Measurements from ENCODE around the gene TRIM59. TPM values are rescaled to one million over a fixed set of nuclear protein-coding genes. Genes with fewer than 3 reads are reported as not detected.

Gene TRIM59
- total and polyA plus RNA-seq, 2 of the 4 experiments (the other 2 are of a cell fraction): 8.0 to 65.4 TPM

DNA sequence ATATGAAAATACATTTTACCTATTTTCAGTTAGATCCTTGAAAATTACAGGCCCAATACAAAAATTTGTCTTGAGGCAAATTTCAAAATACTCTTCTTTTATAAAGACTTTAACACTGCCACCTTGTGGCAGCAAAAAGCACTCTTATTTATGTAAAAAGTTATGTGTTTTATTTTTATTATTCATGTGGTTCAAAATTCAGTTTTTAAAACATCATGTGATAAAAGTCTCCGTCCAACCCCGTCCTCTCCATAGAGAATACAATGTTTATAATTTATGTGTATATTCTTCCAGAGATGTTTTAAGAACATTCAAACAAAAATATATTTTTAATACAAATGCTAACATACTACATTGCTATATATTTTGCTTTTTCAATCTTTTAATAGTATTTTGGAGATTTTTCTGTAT is 36.9 kb upstream of the TRIM59 start:
- in situ Hi-C loops (cut with MboI; ENCODE audit: low sequenced_read_pairs) (loop anchor here (10.0 kb wide), 1 partner anchor 332 kb away; no protein-coding TSS in a partner anchor), dilution Hi-C loops (cut with HindIII; ENCODE audit: low sequenced_read_pairs, unreplicated experiment) (no loop called here), intact Hi-C loops (cut with micrococcal nuclease) (loop anchor here (1.0 to 5.0 kb wide), 5 partner anchors 37 to 1224 kb away; partner anchors contain the start of gene TRIM59)
- Histone ChIP-seq H2BK120ac (ENCODE audit: low read depth, low read length) (no peak overlapping the region), H4K91ac (ENCODE audit: insufficient read depth, low read depth, low read length) (no peak overlapping the region), H3K9me3 (ENCODE audit: control insufficient read depth, insufficient read depth, low read length) (no peaks in the 10 kb centered on the region), H3K23ac (ENCODE audit: low read depth, low read length) (no peak overlapping the region), H4K20me1 (ENCODE audit: insufficient read depth, low read length) (no peaks in the 10 kb centered on the region), H2AK5ac (ENCODE audit: low read depth, low read length) (no peak overlapping the region), H3K4me1 (ENCODE audit: control insufficient read depth, insufficient read depth, low read length) (peaks cover 4% of the 10 kb centered on the region), H2BK15ac (ENCODE audit: low read depth, low read length) (no peak overlapping the region), H2AFZ (replicated peaks; ENCODE audit: low read length, poor library complexity) (no peak overlapping the region), H2AK9ac (replicated peaks; ENCODE audit: low read depth, low read length, poor library complexity) (no peak overlapping the region), H3K27ac (ENCODE audit: insufficient read depth, low read length) (no peak overlapping the region), H3K27me3 (ENCODE audit: control insufficient read depth, insufficient read depth, low read length) (no peaks in the 10 kb centered on the region), H3K14ac (replicated peaks; ENCODE audit: low read depth, low read length) (no peak overlapping the region), H4K8ac (ENCODE audit: low read depth in 2 of 2, low read length in 2 of 2) (no peak overlapping the region), H3K18ac (ENCODE audit: low read depth, low read length) (no peak overlapping the region), H3K9ac (ENCODE audit: low read depth, low read length) (no peak overlapping the region), H3K36me3 (ENCODE audit: control insufficient read depth, insufficient read depth, low read length) (no peaks in the 10 kb centered on the region), H2BK20ac (ENCODE audit: low read depth, low read length) (no peak overlapping the region), H3K4ac (ENCODE audit: low read depth, low read length) (no peak overlapping the region), H4K5ac (ENCODE audit: low read depth, low read length) (no peak overlapping the region), H3K4me3 (ENCODE audit: insufficient read depth, low read depth, low read length) (no peak overlapping the region), H2BK5ac (ENCODE audit: low read depth, low read length, poor library complexity, severe bottlenecking) (no peak overlapping the region), H3K79me1 (ENCODE audit: low read depth in 1 of 2, low read length in 2 of 2) (peaks cover 0 to 7% of the 10 kb centered on the region in 2 experiments; a peak in 2 of 4 replicates), H3K9me1 (ENCODE audit: insufficient read depth, low read length) (no peaks in the 10 kb centered on the region), H3K56ac (ENCODE audit: extremely low read depth, insufficient read depth, low read length) (no peak overlapping the region), H3K4me2 (ENCODE audit: low read depth, low read length) (no peak overlapping the region)
- ChIA-PET CTCF (no interaction called here), POLR2A (ENCODE audit: unreplicated experiment) (no interaction called here)
- ATAC-seq (ENCODE audit: low read depth) (no peak), DNase-seq (peak; percentile 71)
- TF ChIP-seq FOS (IDR thresholded peaks at IDR 0.05; ENCODE audit: low read depth, low read length) (no peak), RAD21 (IDR thresholded peaks at IDR 0.05; ENCODE audit: low read length) (peak; percentile 48), RFX5 (IDR thresholded peaks at IDR 0.05; ENCODE audit: low read depth, low read length) (no peak), SMC3 (IDR thresholded peaks at IDR 0.05; ENCODE audit: low read depth, low read length) (peak; percentile 64), NFE2L2 (IDR thresholded peaks at IDR 0.05; ENCODE audit: low read depth, low read length) (no peak), BHLHE40 (IDR thresholded peaks at IDR 0.05; ENCODE audit: low read depth, low read length) (no peak), POLR2A (IDR thresholded peaks at IDR 0.05; ENCODE audit: low read depth, low read length) (no peak)
- TF ChIP-seq, protein P1, sequence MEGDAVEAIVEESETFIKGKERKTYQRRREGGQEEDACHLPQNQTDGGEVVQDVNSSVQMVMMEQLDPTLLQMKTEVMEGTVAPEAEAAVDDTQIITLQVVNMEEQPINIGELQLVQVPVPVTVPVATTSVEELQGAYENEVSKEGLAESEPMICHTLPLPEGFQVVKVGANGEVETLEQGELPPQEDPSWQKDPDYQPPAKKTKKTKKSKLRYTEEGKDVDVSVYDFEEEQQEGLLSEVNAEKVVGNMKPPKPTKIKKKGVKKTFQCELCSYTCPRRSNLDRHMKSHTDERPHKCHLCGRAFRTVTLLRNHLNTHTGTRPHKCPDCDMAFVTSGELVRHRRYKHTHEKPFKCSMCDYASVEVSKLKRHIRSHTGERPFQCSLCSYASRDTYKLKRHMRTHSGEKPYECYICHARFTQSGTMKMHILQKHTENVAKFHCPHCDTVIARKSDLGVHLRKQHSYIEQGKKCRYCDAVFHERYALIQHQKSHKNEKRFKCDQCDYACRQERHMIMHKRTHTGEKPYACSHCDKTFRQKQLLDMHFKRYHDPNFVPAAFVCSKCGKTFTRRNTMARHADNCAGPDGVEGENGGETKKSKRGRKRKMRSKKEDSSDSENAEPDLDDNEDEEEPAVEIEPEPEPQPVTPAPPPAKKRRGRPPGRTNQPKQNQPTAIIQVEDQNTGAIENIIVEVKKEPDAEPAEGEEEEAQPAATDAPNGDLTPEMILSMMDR (conservative IDR thresholded peaks at IDR 0.05; ENCODE audit: low read depth, low read length): peak; percentile 64
- TF ChIP-seq, protein P2, sequence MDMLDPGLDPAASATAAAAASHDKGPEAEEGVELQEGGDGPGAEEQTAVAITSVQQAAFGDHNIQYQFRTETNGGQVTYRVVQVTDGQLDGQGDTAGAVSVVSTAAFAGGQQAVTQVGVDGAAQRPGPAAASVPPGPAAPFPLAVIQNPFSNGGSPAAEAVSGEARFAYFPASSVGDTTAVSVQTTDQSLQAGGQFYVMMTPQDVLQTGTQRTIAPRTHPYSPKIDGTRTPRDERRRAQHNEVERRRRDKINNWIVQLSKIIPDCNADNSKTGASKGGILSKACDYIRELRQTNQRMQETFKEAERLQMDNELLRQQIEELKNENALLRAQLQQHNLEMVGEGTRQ (IDR thresholded peaks at IDR 0.05; ENCODE audit: low read depth, low read length): no peak
- no TSS peak for BruUV-seq (replicated peaks)
- WGBS, 2 experiments (ENCODE audit: extremely low coverage in 2 of 2, insufficient read length in 1 of 2): no CpG with 5 or more reads among the region's 2 CpGs
